HG03097 (cell line): ENCODE results near the gene HDX.
"Not testable (repeated sequence)": the region's sequence is repeated elsewhere in the genome, so short reads cannot be mapped to it uniquely, and the experiment has no call there.

Experiments used
- ATAC-seq: cut with Tn5 transposase; IDR thresholded peaks from one replicate; pipeline ENCODE4 v1.9.1; 2021; ENCODE audit not compliant: unreplicated experiment, low FRiP score

The HDX gene

GRCh38 chrX:84340968-84341367 lies 161.3 kb downstream of the HDX start:
- ATAC-seq, result no peak

- ATAC-seq, result peak; percentile 69
Observed at GRCh38 chrX:84339507-84340364, 162.5 kb downstream of the HDX start.

GRCh38 chrX:84336646-84337045 lies 165.6 kb downstream of the HDX start:
- ATAC-seq, result no peak

GRCh38 chrX:84335121-84335520 lies 167.1 kb downstream of the HDX start:
- ATAC-seq, result no peak

- ATAC-seq, result no peak
Observed at GRCh38 chrX:84322083-84322827, 180.0 kb downstream of the HDX start.

GRCh38 chrX:84320614-84321013 lies 181.6 kb downstream of the HDX start:
- ATAC-seq, result no peak

- no peak for ATAC-seq
Observed at GRCh38 chrX:84320023-84320422, 182.2 kb downstream of the HDX start.

GRCh38 chrX:84318661-84319060 lies 183.6 kb downstream of the HDX start:
- ATAC-seq, result no peak

GRCh38 chrX:84315946-84316345 lies 186.3 kb downstream of the HDX start:
- ATAC-seq, result not testable (repeated sequence)
